ENCODE measurements around the gene OR10A4.

- TF ChIP-seq CTCF (IDR thresholded peaks at IDR 0.05) (no peak), ZFX (IDR thresholded peaks at IDR 0.05; ENCODE audit: borderline replicate concordance) (no peak)
Observed at GRCh38 chr11:6843670-6844069, 32.8 kb upstream of the OR10A4 start.
